ENCODE measurements around the gene CCR1.

CCR1 gene

GRCh38 chr3:46208167-46208704 lies at the start of gene CCR1:
Gene CCR1 (minus strand): TSS chr3:46208313. CDS start chr3:46204313, 4,000 bp downstream.
- no peak for DNase-seq

- no peak for DNase-seq
Observed at GRCh38 chr3:46252980-46253379, 44.9 kb upstream of the CCR1 start.

- no peak for DNase-seq
Observed at GRCh38 chr3:46245146-46245545, 37.0 kb upstream of the CCR1 start.

GRCh38 chr3:46243560-46243959 lies 35.4 kb upstream of the CCR1 start:
- DNase-seq, result no peak

GRCh38 chr3:46242120-46242519 lies 34.0 kb upstream of the CCR1 start, which contains the start of gene CCR3:
Gene CCR3 (plus strand): TSS chr3:46242460. CDS start chr3:46265159, 22,699 bp downstream.
- DNase-seq, result no peak

GRCh38 chr3:46239952-46240351 lies 31.8 kb upstream of the CCR1 start:
- DNase-seq, result no peak

- no peak for DNase-seq
Observed at GRCh38 chr3:46239301-46239938, 31.3 kb upstream of the CCR1 start.

- DNase-seq, result no peak
Observed at GRCh38 chr3:46238386-46238785, 30.3 kb upstream of the CCR1 start.

GRCh38 chr3:46236294-46237054 lies 28.4 kb upstream of the CCR1 start:
- DNase-seq, result no peak

GRCh38 chr3:46235425-46235824 lies 27.3 kb upstream of the CCR1 start:
- no peak for DNase-seq

GRCh38 chr3:46233194-46233593 lies 25.1 kb upstream of the CCR1 start:
- DNase-seq, result no peak

- no peak for DNase-seq
Observed at GRCh38 chr3:46231323-46231722, 23.2 kb upstream of the CCR1 start.

- DNase-seq, result no peak
Observed at GRCh38 chr3:46228260-46229242, 20.4 kb upstream of the CCR1 start.

- DNase-seq, result no peak
Observed at GRCh38 chr3:46222435-46223161, 14.5 kb upstream of the CCR1 start.

GRCh38 chr3:46221938-46222337 lies 13.8 kb upstream of the CCR1 start:
- DNase-seq, result no peak

GRCh38 chr3:46221391-46221790 lies 13.3 kb upstream of the CCR1 start:
- no peak for DNase-seq

- DNase-seq, result no peak
Observed at GRCh38 chr3:46218196-46218709, 10.1 kb upstream of the CCR1 start.

GRCh38 chr3:46215810-46216414 lies 7.8 kb upstream of the CCR1 start:
- no peak for DNase-seq

- DNase-seq, result no peak
Observed at GRCh38 chr3:46214751-46215352, 6.7 kb upstream of the CCR1 start.

- no peak for DNase-seq
Observed at GRCh38 chr3:46213201-46213600, 5.1 kb upstream of the CCR1 start.

GRCh38 chr3:46212101-46212500 lies 4.0 kb upstream of the CCR1 start:
- DNase-seq, result no peak

Measured in GOT3 (cell line).